AG04450 (cell line): ENCODE results near the gene SPECC1L. TPM values are rescaled to one million over a fixed set of nuclear protein-coding genes. Genes with fewer than 3 reads are reported as not detected.

Experiments used
- CTCF ChIA-PET: fragments of 300-600, 350-600 bp; formaldehyde crosslinking; extraction: SDS; loops from one replicate; lab custom pipeline; 2022; ENCODE audit warnings: antibody characterized with exemption, inconsistent platforms; lab: Charles Lee
- POLR2A ChIA-PET: fragments of 350-600 bp; formaldehyde crosslinking; extraction: SDS; loops from one replicate; lab custom pipeline; 2021; ENCODE audit warnings: antibody characterized with exemption, inconsistent platforms; lab: Yijun Ruan, JAX
- DNase-seq: peaks from one replicate; pipeline ENCODE4 v3.0.0-alpha.2; 2011; ENCODE audit warnings: low read depth, low spot score
- H3K27ac ChIP-seq: one replicate; pipeline ENCODE4 v1.5.1; 2012; ENCODE audit warnings: low read depth, low read length, control low read depth
- H3K27me3 ChIP-seq: one replicate; pipeline ENCODE4 v1.6.0; 2012; ENCODE audit warnings: low read length; ENCODE audit not compliant: control insufficient read depth, insufficient read depth
- H3K4me3 ChIP-seq: 2 replicates; pipeline ENCODE4 v1.5.1; 2011; ENCODE audit warnings: mild to moderate bottlenecking, low read depth, low read length, control low read depth
- H3K9me3 ChIP-seq: 2 replicates; pipeline ENCODE4 v1.5.1; 2012; ENCODE audit warnings: low read length; ENCODE audit not compliant: control insufficient read depth, insufficient read depth
- CTCF ChIP-seq: IDR thresholded peaks from 2 replicates; pipeline ENCODE4 v1.5.1; 2011; ENCODE audit warnings: low read depth, low read length, control low read depth, inconsistent platforms
- polyA plus RNA-seq: library from polyadenylated mRNA; depleted of rRNA; stranded (reverse); fragments of >200 nt; gene quantifications from 2 replicates; pipeline ENCODE4 v1.2.3, GENCODE V29; 2011; rRNA removed

The SPECC1L gene
- polyA plus RNA-seq, 1 experiment, result 36.4 TPM

DNA sequence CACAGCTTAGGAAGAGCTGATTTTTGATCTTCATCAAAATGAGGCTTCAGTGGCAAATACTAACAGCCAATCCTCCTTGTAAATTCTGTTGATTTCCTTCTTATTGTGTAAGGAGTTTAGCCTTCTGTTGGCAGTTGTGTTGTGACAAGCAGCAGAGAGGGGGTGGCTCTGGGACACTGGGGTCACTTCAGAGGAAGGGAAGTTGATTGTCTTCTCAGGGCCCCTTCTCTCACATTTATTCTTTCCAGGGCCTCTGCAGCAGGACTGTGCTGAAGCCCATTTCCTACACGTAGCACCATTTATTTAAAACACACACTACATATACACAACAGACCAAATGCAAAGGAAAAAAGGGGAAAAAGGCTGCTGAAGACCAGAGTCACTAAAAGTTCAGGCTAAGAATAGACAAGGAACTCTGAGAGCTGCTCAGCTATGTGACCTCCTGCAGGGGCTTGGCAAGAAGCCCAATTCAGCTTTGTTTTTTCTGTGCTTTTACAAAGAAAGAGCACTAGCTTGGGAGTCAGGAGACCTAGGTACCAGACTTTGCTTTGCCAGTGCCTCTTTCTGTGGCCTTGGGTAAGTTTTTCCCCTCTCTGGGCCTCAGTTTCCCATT lies 196.2 kb downstream of the SPECC1L start:
- TF ChIP-seq CTCF, result no peak
- ChIA-PET POLR2A (interaction anchor here (0.7 to 1.1 kb wide), 2 partner anchors 18 to 19 kb away, joined by 3 read pairs; no protein-coding TSS in a partner anchor), CTCF (interaction anchor here (0.5 to 1.4 kb wide), 2 partner anchors 36 to 311 kb away, joined by 3 to 4 read pairs; no protein-coding TSS in a partner anchor)
- no peak overlapping the region for H3K4me3 ChIP-seq
- no peaks in the 10 kb centered on the region for H3K27me3 ChIP-seq
- H3K27ac ChIP-seq, result peak overlapping the region; percentile 39
- H3K9me3 ChIP-seq, result no peaks in the 10 kb centered on the region
- DNase-seq, result no peak

DNA sequence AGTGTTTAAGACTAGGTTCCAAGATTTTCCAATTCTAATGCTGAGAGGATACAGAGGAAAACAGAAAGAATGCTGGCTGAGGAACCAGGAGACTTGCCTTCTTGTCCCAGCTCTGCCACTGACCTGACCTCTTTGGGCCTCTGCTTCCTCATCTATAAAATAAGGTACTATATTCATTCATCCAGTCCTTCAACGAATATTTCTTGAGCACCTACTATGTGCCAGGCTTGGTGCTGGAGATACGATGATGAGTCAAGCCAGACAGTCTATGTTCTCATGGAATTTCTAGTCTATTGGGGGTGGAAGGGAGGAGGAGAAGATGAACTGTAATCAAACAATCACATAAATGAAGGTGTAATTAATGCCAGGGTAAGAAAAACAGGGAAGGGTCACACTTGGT lies 196.7 kb downstream of the SPECC1L start:
- TF ChIP-seq CTCF, result no peak
- Histone ChIP-seq H3K9me3 (no peaks in the 10 kb centered on the region), H3K27me3 (no peaks in the 10 kb centered on the region), H3K4me3 (no peak overlapping the region), H3K27ac (peak overlapping the region; percentile 39)
- DNase-seq, result no peak
- POLR2A ChIA-PET, result interaction anchor here (0.7 to 1.1 kb wide), 2 partner anchors 18 to 19 kb away, joined by 3 read pairs; no protein-coding TSS in a partner anchor
- CTCF ChIA-PET, result interaction anchor here (0.5 to 1.4 kb wide), 2 partner anchors 36 to 311 kb away, joined by 3 to 4 read pairs; no protein-coding TSS in a partner anchor

Other genes with a start within 250 kb of the SPECC1L start
- gene SUSD2, start 89.3 kb upstream of the SPECC1L start, polyA plus RNA-seq, result 0.63 and 1.1 TPM in 2 replicates
- gene GGT5, start 25.7 kb upstream of the SPECC1L start, polyA plus RNA-seq, result 4.4 TPM in 2 replicates
- gene ADORA2A, start 156.8 kb downstream of the SPECC1L start, polyA plus RNA-seq, result 0.16 and 0.19 TPM in 2 replicates
- gene UPB1, start 224.5 kb downstream of the SPECC1L start, polyA plus RNA-seq, result not detected in 2 replicates